GM23338 (cell line): ENCODE data around the gene VDAC1. TPM values are rescaled to one million over a fixed set of nuclear protein-coding genes. Genes with fewer than 3 reads are reported as not detected.

ENCODE experiments used
- ATAC-seq: fragments of 200-7000 bp; cut with Tn5 transposase; 3 replicates; pipeline ENCODE4 v1.9.1; 2020
- DNase-seq: peaks from one replicate; pipeline ENCODE4 v3.0.0-alpha.2; 2015; ENCODE audit warnings: low spot score
- H2AFZ ChIP-seq: fragments of 200-600 bp; sonication (generic); 2 replicates; pipeline ENCODE4 v1.8.0; 2016; ENCODE audit warnings: antibody characterized with exemption, mild to moderate bottlenecking, moderate library complexity
- H3F3A ChIP-seq: fragments of 200-600 bp; sonication (generic); replicated peaks from 2 replicates; pipeline ENCODE4 v1.8.0; 2017; ENCODE audit warnings: antibody characterized with exemption, mixed run types, low read depth
- H3K27ac ChIP-seq: fragments of 200-600 bp; sonication (generic); 2 replicates; pipeline ENCODE4 v1.6.1; 2016; ENCODE audit warnings: low read depth
- H3K27me3 ChIP-seq: fragments of 200-600 bp; sonication (generic); 2 replicates; pipeline ENCODE4 v1.8.0; 2016; ENCODE audit warnings: mild to moderate bottlenecking, mixed run types, moderate library complexity; ENCODE audit not compliant: insufficient read depth
- H3K36me3 ChIP-seq: fragments of 200-600 bp; sonication (generic); 2 replicates; pipeline ENCODE4 v1.8.0; 2016; ENCODE audit warnings: mild to moderate bottlenecking; ENCODE audit not compliant: insufficient read depth
- H3K4me1 ChIP-seq: fragments of 200-600 bp; sonication (generic); 2 replicates; pipeline ENCODE4 v1.8.0; 2016; ENCODE audit warnings: mild to moderate bottlenecking, moderate library complexity; ENCODE audit not compliant: insufficient read depth
- H3K4me2 ChIP-seq: fragments of 200-600 bp; sonication (generic); 2 replicates; pipeline ENCODE4 v1.7.1; 2017; ENCODE audit warnings: mixed run types
- H3K4me3 ChIP-seq: fragments of 200-600 bp; sonication (generic); 2 replicates; pipeline ENCODE4 v1.6.1; 2016; ENCODE audit warnings: mixed run types
- H3K79me2 ChIP-seq: fragments of 200-600 bp; sonication (generic); replicated peaks from 2 replicates; pipeline ENCODE4 v1.8.0; 2017; ENCODE audit warnings: mild to moderate bottlenecking; ENCODE audit not compliant: insufficient read depth
- H3K9me2 ChIP-seq: fragments of 200-600 bp; sonication (generic); 2 replicates; pipeline ENCODE4 v1.8.0; 2017; ENCODE audit not compliant: insufficient read depth
- H4K20me1 ChIP-seq: fragments of 200-600 bp; sonication (generic); replicated peaks from 2 replicates; pipeline ENCODE4 v1.8.0; 2017; ENCODE audit warnings: mild to moderate bottlenecking; ENCODE audit not compliant: insufficient read depth
- H3K27ac Mint-ChIP-seq: 2 replicates; pipeline ENCODE4 v1.8.0; 2020; ENCODE audit warnings: inconsistent platforms, mild to moderate bottlenecking, moderate library complexity, mixed read lengths
- H3K27me3 Mint-ChIP-seq: 3 replicates; pipeline ENCODE4 v1.8.0; 2022; ENCODE audit warnings: low read depth, mild to moderate bottlenecking, moderate library complexity, mixed read lengths, inconsistent platforms; ENCODE audit not compliant: insufficient read depth, poor library complexity
- H3K36me3 Mint-ChIP-seq: 3 replicates; pipeline ENCODE4 v1.8.0; 2021; ENCODE audit warnings: low read depth, mild to moderate bottlenecking, inconsistent platforms, moderate library complexity, mixed read lengths
- H3K4me1 Mint-ChIP-seq: 3 replicates; pipeline ENCODE4 v1.8.0; 2020; ENCODE audit warnings: mild to moderate bottlenecking, inconsistent platforms, mixed read lengths
- H3K4me3 Mint-ChIP-seq: 3 replicates; pipeline ENCODE4 v1.8.0; 2021; ENCODE audit warnings: moderate library complexity, mild to moderate bottlenecking, inconsistent platforms, mixed read lengths
- H3K9me3 Mint-ChIP-seq: 3 replicates; pipeline ENCODE4 v1.8.0; 2020; ENCODE audit warnings: moderate library complexity, mild to moderate bottlenecking, inconsistent platforms, mixed read lengths
- CREB1 ChIP-seq: fragments of 250-450 bp; sonication (Bioruptor Pico); IDR thresholded peaks from 2 replicates; pipeline ENCODE4 v1.5.0; 2020; ENCODE audit warnings: low read depth, mild to moderate bottlenecking, moderate library complexity
- CTCF ChIP-seq, 2 experiments: fragments of 200-600 bp in 1 of 2; sonication (generic) in 1 of 2; conservative IDR thresholded peaks; 2 replicates each; pipeline versions ENCODE4 v1.5.1 to v1.6.1; 2016 to 2017; ENCODE audit warnings: antibody characterized with exemption in 2 of 2, low read depth in 2 of 2, mild to moderate bottlenecking in 2 of 2, moderate library complexity in 1 of 2
- ETS1 ChIP-seq: IDR thresholded peaks from 2 replicates; pipeline ENCODE4 v1.6.1; 2016; ENCODE audit warnings: antibody characterized with exemption
- EZH2 ChIP-seq: fragments of 200-600 bp; sonication (generic); IDR thresholded peaks from one replicate; pipeline ENCODE4 v1.8.0; 2017; ENCODE audit warnings: antibody characterized with exemption, mild to moderate bottlenecking, low read depth; ENCODE audit not compliant: unreplicated experiment
- EZH2phosphoT487 ChIP-seq: fragments of 200-600 bp; sonication (generic); IDR thresholded peaks from one replicate; pipeline ENCODE4 v1.8.1; 2018; ENCODE audit warnings: antibody characterized with exemption; ENCODE audit not compliant: unreplicated experiment
- JUNB ChIP-seq: IDR thresholded peaks from one replicate; pipeline ENCODE4 v1.6.1; 2016; ENCODE audit warnings: antibody characterized with exemption; ENCODE audit not compliant: unreplicated experiment
- NANOG ChIP-seq: IDR thresholded peaks from 2 replicates; pipeline ENCODE4 v1.6.1; 2016; ENCODE audit warnings: antibody characterized with exemption, borderline replicate concordance
- POLR2AphosphoS5 ChIP-seq: IDR thresholded peaks from 2 replicates; pipeline ENCODE4 v1.6.1; 2016; ENCODE audit warnings: antibody characterized with exemption, low read depth
- REST ChIP-seq: IDR thresholded peaks from one replicate; pipeline ENCODE4 v1.6.1; 2018; ENCODE audit warnings: antibody characterized with exemption; ENCODE audit not compliant: unreplicated experiment
- STAT1 ChIP-seq: IDR thresholded peaks from one replicate; pipeline ENCODE4 v1.6.1; 2016; ENCODE audit warnings: antibody characterized with exemption; ENCODE audit not compliant: unreplicated experiment
- ZNF114 ChIP-seq: fragments of 250-450 bp; sonication (Bioruptor Pico); IDR thresholded peaks from 2 replicates; pipeline ENCODE4 v1.5.0; 2020; ENCODE audit warnings: mild to moderate bottlenecking, moderate library complexity
- ZNF331 ChIP-seq: fragments of 250-450 bp; sonication (Bioruptor Pico); IDR thresholded peaks from 2 replicates; pipeline ENCODE4 v1.5.0; 2020; ENCODE audit warnings: low read depth, mild to moderate bottlenecking, moderate library complexity
- ZNF462 ChIP-seq: fragments of 250-450 bp; sonication (Bioruptor Pico); IDR thresholded peaks from 2 replicates; pipeline ENCODE4 v1.5.0; 2020; ENCODE audit warnings: mild to moderate bottlenecking, moderate library complexity
- polyA plus RNA-seq: library from polyadenylated mRNA; unstranded; fragments of >200 nt; fragmentation: Nextera tagmentation; extraction: Ambion mirVana; gene quantifications from 2 replicates; pipeline ENCODE4 v1.2.1, GENCODE V29; 2016
- total RNA-seq: library from RNA; depleted of rRNA; stranded (reverse); fragments of >200 nt; shearing (Covaris generic); gene quantifications from 2 replicates; pipeline ENCODE4 v1.2.3, GENCODE V29; 2014

Gene VDAC1
- total and polyA plus RNA-seq, 2 experiments from 2014 or later, result 300 to 329 TPM

- Histone ChIP-seq H3K36me3 (no peaks in the 10 kb centered on the region), H3K4me1 (no peaks in the 10 kb centered on the region), H3K9me2 (no peaks in the 10 kb centered on the region), H3K79me2 (no peaks in the 10 kb centered on the region), H3K4me2 (no peak overlapping the region), H2AFZ (no peak overlapping the region), H3K27ac (no peak overlapping the region), H3F3A (no peaks in the 10 kb centered on the region), H3K4me3 (no peak overlapping the region), H4K20me1 (no peaks in the 10 kb centered on the region), H3K27me3 (no peaks in the 10 kb centered on the region)
- ATAC-seq (no peak), DNase-seq (no peak)
- no peaks in the 10 kb centered on the region for H3K36me3 Mint-ChIP-seq
- TF ChIP-seq CTCF (conservative IDR thresholded peaks at IDR 0.05; ENCODE audit: low read depth in 2 of 2) (no peak), STAT1 (no peak), REST (no peak), ZNF331 (CRISPR knock-in tag) (no peak), EZH2 (no peak), NANOG (no peak), ZNF114 (no peak), EZH2phosphoT487 (no peak), POLR2AphosphoS5 (no peak), ETS1 (no peak), ZNF462 (CRISPR knock-in tag) (no peak), CREB1 (CRISPR knock-in tag) (no peak), JUNB (no peak)
- H3K9me3 Mint-ChIP-seq, result no peaks in the 10 kb centered on the region
- no peak overlapping the region for H3K4me3 Mint-ChIP-seq
- no peaks in the 10 kb centered on the region for H3K4me1 Mint-ChIP-seq
- no peak overlapping the region for H3K27ac Mint-ChIP-seq
- no peaks in the 10 kb centered on the region for H3K27me3 Mint-ChIP-seq
Measured at GRCh38 chr5:133945568-133945967, 59.2 kb downstream of the VDAC1 start.
